Activated naive CD8-positive, alpha-beta T cell treated with anti-CD3 and anti-CD28 coated beads, Interleukin-2, amount 50 U/mL, for 16 hours (primary cell): ENCODE data around the gene CMSS1.

ENCODE experiments used
- DNase-seq: peaks from one replicate; pipeline ENCODE4 v3.0.0-alpha.2; 2020; ENCODE audit warnings: low read depth, low spot score

Gene CMSS1

DNA sequence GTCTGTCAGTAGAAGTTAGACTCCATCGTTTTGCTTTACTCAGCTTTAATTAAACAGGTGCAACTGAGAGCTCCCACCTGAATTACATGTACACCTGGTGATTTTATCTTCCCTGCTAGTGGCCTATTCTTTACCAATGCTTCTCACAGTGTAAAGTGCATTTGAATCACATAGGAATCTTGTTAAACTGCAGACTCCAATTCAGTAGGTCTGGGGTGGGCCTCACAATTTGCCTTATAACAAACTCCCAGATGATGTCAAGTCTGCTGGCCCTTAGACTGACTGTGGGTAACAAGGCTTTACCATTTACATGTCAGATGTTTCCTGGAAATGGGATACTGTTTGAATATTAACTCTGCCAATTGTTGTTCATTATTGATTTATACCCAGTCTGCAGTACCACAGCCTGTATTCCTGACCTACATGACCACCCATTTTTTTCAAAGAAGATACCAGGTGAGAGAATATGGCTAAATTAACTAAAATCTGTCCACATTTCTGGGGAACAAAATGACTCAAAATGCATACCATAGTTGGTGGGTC is 37.2 kb downstream of the CMSS1 start:
- DNase-seq: no peak

GRCh38 chr3:99855900-99856299 is 38.2 kb downstream of the CMSS1 start:
- DNase-seq: no peak

DNA sequence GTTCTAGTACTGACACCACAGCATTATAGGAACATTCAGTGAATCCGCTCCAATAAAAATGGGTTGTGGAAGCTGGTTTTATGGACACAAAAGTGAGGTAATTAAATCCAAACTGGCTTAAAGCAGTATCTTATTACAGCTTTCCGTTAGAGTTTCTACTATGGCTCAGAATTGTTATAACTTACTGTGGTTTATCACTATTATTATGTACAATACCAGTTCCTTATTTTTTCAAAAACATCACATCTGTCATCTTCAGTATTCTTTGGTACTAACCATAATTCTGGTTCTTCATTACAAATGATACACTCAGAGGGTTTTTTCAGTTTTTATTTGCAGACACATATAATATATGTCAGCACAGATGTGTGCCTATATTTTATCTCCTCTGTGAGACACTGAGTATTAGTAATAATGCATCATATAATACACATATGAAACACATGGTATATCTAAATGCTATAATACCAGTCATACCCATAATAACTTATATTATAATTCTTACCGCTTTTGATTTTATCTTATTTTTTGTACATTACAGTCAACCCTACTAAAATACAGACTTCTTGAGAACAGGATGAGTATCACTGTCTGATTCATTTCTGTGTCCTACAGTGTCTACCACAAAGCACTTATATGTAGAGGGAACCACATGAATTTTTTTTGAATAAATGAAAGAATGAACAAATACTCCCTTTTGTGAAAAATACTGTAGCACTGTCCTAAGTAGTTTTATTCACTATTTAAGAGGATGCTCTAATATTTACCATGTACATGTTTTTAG is 39.0 kb downstream of the CMSS1 start:
- DNase-seq: no peak

DNA sequence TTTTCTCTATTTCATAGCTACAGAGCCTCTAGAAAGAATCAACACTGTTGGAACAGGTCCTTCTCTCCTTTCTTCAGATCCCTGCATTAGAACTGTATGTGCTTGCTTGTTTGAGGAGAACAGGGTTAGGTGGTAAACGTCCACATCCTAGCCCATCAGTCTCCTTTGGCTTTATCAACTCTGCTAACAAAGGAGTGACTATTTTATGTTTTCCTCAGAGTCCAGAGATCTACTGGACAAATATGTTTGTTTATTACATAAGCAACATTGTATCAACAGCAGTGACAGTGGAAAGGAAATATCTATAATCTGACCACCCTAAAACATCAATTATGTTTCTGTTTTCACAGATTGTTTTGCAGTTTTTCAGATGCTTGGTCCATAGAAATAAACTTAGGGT is 39.6 kb downstream of the CMSS1 start:
- no peak for DNase-seq

DNA sequence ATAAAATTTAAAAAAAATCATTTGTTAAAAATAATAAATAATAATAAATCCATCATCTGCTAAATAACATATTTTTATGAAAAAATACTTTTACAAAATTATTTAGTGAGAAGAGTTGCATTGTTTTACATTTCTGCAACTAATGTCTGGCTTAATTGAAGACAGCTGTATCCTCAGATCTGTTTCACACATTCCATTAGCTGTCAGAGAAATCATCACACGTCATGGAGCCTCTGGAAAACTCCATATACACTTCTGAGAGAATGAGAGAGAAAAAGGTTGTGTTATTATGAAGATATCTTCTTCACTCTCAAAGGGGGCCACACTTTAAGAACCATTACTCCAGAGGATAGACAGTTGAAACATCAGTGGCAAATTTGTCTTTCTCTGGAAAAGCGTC is 40.8 kb downstream of the CMSS1 start:
- DNase-seq: no peak

DNA sequence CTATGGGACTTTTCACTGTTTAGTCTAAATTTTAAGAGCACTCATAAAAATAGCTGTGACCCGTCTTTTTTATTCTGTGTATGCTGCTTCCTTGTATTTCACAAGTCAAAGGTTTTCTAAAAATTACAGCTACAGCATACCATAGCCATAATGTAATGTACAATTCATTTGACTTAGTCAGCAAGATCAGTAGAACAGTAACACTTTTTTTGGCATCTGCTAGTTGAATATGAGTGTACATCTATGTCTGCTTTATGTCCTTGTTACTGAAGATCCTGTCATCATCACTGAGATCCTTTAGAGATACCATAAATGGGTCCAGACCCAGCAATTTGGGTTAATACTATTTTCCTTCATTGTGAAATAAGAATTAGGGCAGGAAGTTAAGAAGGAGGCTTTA is 42.2 kb downstream of the CMSS1 start:
- no peak for DNase-seq

- DNase-seq: no peak
Observed at GRCh38 chr3:99861216-99861615, 43.6 kb downstream of the CMSS1 start.

- no peak for DNase-seq
Observed at GRCh38 chr3:99862208-99862607, 44.5 kb downstream of the CMSS1 start.

- no peak for DNase-seq
Observed at GRCh38 chr3:99863002-99863401, 45.3 kb downstream of the CMSS1 start.

GRCh38 chr3:99863588-99863987 is 45.9 kb downstream of the CMSS1 start:
- no peak for DNase-seq

GRCh38 chr3:99864289-99864688 is 46.6 kb downstream of the CMSS1 start:
- DNase-seq: no peak

DNA sequence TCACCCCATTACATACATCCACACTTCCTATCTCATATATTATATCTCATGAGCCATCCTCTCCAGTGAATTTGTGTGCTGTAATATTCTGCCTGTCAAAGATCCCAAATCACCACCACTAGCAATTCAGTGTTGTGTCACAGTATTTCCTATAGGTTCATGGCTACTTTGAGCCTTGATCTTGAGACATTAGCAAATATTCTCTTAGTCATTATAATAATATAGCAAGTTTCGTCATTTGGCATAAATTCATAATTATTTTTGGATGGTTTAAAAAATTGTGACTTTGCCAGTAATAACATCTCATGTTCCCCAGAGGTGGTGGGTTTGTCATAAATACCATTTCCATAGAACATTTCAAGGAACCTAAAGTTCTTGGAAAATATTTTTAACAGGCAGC is 47.7 kb downstream of the CMSS1 start:
- no peak for DNase-seq

- DNase-seq: no peak
Observed at GRCh38 chr3:99866261-99866761, 48.6 kb downstream of the CMSS1 start.

- no peak for DNase-seq
Observed at GRCh38 chr3:99867594-99868310, 50.1 kb downstream of the CMSS1 start.

DNA sequence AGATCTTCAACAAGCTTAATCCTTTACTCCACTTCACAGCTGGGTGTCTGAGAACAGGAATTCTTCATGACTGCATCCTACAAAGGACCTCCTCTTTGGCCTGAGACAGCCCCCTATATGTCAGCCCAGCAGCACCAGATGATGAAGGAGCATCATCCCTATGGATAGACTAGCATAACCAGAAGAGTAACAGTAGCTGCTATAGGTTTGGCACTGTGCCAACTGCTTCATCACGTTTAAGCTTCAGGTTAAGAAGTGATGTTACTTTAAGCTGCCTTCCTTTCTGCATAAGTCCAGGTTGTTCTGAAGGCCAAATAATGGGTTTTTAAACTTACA is 50.6 kb downstream of the CMSS1 start:
- no peak for DNase-seq

DNA sequence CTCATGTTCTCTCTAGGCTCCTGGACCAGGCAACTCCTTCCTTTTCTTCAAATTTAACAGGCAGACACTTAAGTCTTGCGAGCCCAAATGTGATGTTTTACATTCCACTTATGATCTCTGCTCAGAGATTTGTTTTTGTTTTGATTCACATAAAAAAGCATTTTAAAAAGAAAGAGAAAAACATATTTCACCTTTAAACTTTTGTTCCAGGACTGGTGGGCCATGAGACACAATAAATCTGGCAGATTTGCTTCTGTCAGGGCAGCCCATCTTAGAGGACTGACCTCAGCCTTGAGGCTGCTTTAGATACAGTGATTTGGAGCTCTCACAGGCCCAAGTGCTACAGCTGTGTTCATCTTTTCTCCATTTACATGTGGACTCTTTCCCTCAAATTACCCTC is 52.0 kb downstream of the CMSS1 start:
- no peak for DNase-seq

DNA sequence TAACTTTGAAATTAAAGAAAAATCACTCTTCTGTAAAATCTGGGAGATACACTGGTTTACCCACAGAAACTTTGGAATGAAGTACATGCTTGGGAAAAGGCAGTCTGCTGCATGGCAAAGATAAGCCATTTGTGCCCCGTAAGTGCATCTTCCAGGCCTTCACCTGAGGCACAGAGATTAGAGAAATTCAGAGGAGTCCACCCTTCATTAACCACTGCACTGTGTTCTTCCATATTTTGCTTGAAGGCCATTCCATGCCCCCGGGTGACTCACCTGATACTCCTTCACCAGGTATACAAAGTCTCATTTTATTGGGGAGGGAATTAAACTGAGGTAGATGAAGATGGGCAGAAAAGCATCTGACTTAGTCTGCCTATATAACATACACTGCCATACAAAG is 53.0 kb downstream of the CMSS1 start:
- no peak for DNase-seq

- no peak for DNase-seq
Observed at GRCh38 chr3:99871231-99872045, 53.8 kb downstream of the CMSS1 start.

- DNase-seq: no peak
Observed at GRCh38 chr3:99872923-99873254, 55.2 kb downstream of the CMSS1 start.

GRCh38 chr3:99873269-99874102 is 55.8 kb downstream of the CMSS1 start:
- no peak for DNase-seq

DNA sequence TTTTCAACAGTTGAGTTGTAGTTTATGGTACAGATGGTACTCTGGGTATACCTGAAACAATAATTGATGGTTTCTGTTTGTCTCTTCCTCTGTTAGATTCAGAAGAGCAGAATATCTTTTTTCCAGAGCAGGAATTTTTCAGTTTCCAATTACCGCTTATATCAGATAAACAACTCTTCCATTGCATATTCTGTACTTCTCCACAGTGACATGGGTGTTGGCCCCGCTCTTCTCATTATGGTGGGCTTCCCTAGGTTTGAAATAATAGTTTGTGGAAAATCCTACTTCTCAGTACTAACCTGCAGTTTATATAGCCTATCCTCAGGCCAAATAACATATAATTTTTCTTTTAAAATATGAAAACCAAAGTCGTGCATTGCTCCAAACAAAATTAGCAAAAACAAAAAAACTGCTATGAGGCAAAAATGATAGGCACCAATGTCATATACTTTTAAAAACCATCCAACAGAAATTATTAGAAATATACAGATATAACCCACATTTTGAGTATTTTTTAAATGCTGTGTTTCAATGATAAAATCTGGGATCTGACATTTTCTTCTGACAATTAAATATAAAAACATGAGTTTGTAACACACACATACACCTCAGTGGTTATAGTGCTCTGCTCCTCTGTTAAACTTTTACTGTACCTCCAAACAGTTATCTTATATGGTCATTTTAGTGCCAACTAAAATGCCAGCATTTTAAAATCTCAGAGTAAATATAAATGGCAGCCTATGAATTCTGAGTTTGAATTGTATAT is 56.8 kb downstream of the CMSS1 start:
- DNase-seq: no peak
